Measurements from ENCODE around the gene FAM20C.

GRCh38 chr7:255038-255435 is 62.7 kb downstream of the FAM20C start:
- TF ChIP-seq CTCF (IDR thresholded peaks at IDR 0.05; ENCODE audit: low read depth, low read length) = no peak
- no peak for TF ChIP-seq EZH2phosphoT487 (IDR thresholded peaks at IDR 0.05; ENCODE audit: low read depth)
